GM10847 (cell line): ENCODE data around the gene NDUFAF3.
A peak's percentile ranks its signal among the peaks of the same experiment; 100 is the strongest.

Experiments
- POLR2A ChIP-seq: IDR thresholded peaks from 2 replicates; pipeline ENCODE4 v1.6.1; 2011; ENCODE audit not compliant: insufficient read length; ENCODE audit errors: extremely low read depth

Gene NDUFAF3

GRCh38 chr3:49025793-49026520 lies 4.0 kb downstream of the NDUFAF3 start:
- TF ChIP-seq POLR2A, result no peak

DNA sequence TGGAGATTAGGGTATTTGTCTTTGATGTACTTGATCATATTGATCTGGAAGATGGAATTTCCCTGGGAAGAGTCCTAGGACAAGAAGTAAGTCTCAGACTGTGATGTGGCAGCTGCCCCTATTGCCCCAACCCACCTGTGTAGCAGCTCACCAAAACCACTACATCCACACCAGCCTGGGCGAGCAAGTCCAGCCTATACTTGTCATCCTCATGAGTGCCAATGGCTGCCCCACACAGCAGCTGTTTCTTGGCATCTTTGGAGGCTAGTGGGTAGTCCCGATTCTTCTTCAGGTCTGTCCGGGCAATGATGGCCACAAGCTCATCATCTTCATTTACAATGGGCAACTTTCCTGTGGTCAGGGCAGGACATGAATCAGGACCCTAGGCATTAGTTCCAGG lies 4.6 kb downstream of the NDUFAF3 start:
- no peak for TF ChIP-seq POLR2A

GRCh38 chr3:49027634-49028033 lies 5.7 kb downstream of the NDUFAF3 start:
- no peak for TF ChIP-seq POLR2A

DNA sequence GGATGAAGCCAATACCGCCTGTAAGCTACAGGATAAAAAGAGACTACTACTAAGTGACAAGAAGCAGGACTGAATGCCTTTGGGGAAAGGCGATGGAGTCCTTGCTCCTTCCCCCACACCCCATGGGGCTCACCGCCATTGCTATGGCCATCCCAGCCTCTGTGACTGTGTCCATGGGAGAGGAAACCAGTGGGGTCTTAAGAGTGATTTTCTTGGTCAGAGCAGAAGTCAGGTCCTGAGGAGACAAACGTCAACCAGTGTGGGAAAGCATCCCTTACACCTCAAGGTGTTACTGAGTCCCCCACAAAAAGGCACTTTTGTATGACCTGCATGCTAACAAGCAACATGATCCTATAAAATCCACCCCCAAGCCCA lies 6.4 kb downstream of the NDUFAF3 start:
- no peak for TF ChIP-seq POLR2A

DNA sequence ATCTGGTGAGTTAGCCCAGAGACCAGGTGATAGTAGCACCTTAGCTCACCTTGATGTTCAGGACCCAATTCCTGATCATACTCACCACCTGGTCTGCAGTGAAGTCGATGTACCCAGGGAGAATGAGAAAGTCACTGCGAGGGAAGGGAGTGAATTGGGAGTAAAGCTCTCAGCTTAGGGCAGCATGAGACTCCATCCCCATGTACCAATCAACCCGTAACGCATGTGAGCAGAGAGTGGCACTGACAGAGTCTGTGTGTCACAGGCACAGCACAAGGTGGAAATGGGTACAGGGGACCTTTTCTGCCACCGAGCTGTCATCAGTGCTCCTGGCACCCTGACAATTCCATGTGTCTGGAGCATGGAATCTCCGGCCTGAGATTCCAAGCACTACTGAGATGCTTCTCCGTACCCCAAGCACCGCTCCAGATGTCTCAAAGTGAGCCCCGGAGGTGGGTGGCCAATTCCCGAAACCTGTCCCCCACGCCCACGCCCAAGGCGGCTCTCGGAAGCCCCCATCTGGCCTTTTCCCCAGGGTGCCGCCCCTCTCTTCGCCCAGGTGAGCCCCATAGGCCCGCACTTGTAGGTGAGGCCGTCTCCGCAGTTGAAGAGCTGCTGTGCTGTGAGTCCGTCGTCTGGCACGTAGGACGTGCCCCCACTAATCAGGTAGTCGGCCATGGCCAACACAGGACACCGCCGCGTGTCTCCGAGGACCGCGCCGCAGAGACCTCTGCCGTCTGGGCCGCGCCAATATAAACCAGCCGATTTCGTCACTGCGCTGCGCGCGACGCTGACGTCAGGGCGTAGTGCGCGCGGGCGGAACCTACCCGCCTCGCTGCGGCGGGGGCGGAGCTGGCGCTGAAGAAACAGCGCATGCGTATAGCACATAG lies 7.0 kb downstream of the NDUFAF3 start, which contains the start of gene IMPDH2:
Gene IMPDH2, minus strand, starts transcription at position 726 of the 890 bp plus-strand sequence. Its CDS starts 48 bp downstream, at position 678.
- TF ChIP-seq POLR2A, result peak; percentile 99

- no peak for TF ChIP-seq POLR2A
Observed at GRCh38 chr3:49029563-49029884, 7.6 kb downstream of the NDUFAF3 start.

- no peak for TF ChIP-seq POLR2A
Observed at GRCh38 chr3:49030321-49030720, 8.4 kb downstream of the NDUFAF3 start.

DNA sequence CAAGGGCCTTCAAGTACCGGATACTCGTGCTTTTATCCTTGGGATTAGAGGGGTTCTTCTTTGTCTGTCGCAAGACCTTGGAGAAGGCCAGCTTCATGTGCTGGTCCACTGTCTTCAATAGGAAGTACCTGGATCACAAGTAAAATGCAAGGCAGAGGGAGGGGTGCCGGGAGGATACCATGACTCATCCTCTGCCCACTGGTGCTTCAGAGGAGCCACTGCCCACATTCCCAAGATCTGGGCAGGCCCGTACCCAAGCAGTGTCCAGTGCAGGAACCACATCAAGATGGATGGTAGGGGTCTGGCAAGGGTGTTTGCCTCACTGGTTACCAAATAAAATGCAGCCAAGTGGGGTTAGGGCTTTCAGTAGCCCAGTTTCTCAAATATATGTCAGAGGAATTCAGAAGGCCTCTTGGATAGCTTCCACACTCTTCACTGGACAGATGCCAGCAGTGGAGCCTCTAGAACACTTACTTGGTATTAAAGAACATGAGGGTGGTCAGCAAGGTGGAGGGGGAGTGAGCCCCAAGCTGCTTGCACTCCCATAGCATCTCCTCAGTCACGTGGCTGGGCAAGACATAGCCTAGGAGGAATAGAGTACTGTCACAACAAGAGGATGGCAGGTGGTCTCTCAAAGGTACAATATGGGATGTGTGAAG lies 10.9 kb downstream of the NDUFAF3 start:
- no peak for TF ChIP-seq POLR2A

DNA sequence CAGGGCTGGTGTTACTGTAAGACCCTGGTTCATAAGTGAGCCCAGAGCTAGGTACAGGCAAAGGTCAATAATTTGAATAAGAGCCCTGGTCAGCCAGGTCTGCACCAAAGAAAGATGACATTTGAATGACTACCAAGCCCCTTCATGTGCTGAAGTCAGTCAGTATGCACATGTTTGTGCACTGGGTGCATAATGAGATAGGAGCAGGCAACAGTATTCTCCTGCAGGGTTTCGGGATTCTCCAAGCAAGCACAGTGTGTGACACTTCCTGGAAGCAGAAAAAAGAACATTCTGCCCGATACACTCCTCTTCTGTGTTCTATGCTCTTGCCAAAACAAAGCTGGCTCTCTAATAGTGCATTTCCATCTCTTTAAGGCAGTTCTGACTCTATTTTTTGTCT lies 12.7 kb downstream of the NDUFAF3 start:
- no peak for TF ChIP-seq POLR2A

GRCh38 chr3:49035281-49035680 lies 13.4 kb downstream of the NDUFAF3 start:
- TF ChIP-seq POLR2A, result no peak

DNA sequence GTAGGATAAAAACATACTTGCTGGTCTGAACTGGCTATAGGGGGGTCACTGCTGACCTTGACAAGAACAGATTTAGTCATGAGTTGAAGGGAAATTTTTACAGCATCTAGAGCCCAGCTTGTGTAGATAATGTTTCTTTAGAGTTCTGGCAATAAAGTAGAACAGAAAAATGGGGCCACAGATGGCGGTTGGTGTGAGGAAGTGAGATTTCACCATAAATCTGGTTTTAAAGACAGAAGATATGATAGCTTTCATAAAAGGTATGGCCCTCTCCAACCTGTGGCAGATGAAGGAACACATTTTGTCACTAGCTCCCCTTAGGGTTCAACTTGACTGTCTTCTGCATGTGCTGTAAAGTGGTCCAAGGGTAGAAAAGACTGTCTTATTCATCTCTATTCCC lies 31.6 kb downstream of the NDUFAF3 start:
- no peak for TF ChIP-seq POLR2A

GRCh38 chr3:49054344-49054862 lies 32.5 kb downstream of the NDUFAF3 start:
- TF ChIP-seq POLR2A, result no peak

- TF ChIP-seq POLR2A, result no peak
Observed at GRCh38 chr3:49057268-49057667, 35.3 kb downstream of the NDUFAF3 start.

GRCh38 chr3:49058011-49058410 lies 36.1 kb downstream of the NDUFAF3 start:
- no peak for TF ChIP-seq POLR2A
